K562 (cell line): Measurements from ENCODE around the gene MAD1L1. TPM values are rescaled to one million over a fixed set of nuclear protein-coding genes. Genes with fewer than 3 reads are reported as not detected.
A peak's percentile ranks its signal among the peaks of the same experiment; 100 is the strongest.

Experiments
- ATAC-seq: fragments of 200-7000 bp; cut with Tn5 transposase; 3 replicates; pipeline ENCODE4 v1.9.1; 2020; ENCODE audit warnings: moderate library complexity
- BruUV-seq: library from RNA; stranded (reverse); fragments of 400-500 nt; replicated peaks from 2 replicates; lab custom pipeline; 2021; lab: Mats Ljungman, UMichigan
- CTCF ChIA-PET: fragments of 300-600 bp; formaldehyde crosslinking; extraction: SDS; loops from one replicate; lab custom pipeline; 2021; ENCODE audit warnings: low intra/inter-chr PET ratio; lab: Yijun Ruan, JAX
- POLR2A ChIA-PET: fragments of 300-600, 350-650 bp; sonication (Branson Sonifier 250); formaldehyde crosslinking; extraction: SDS; loops from one replicate; lab custom pipeline; 2021; ENCODE audit warnings: antibody characterized with exemption, inconsistent platforms; lab: Yijun Ruan, JAX
- DNase-seq, 4 experiments: peaks; one replicate each; pipeline versions ENCODE4 v3.0.0 to v3.0.0-alpha.2; 2011 to 2018; ENCODE audit warnings: low spot score in 3 of 4, mixed read lengths in 3 of 4; ENCODE audit errors: extremely low read depth in 1 of 4
- FAIRE-seq: peaks from 2 replicates; lab custom pipeline; 2011; peaks lifted over from hg19 to GRCh38; lab: Jason Lieb, UNC
- H2AFZ ChIP-seq: 2 replicates; pipeline ENCODE4 v1.6.0; 2011; ENCODE audit warnings: low read depth, low read length, control low read depth, inconsistent platforms
- H3K27ac ChIP-seq: fragments of 200-600 bp; 3 replicates; pipeline ENCODE4 v1.8.0; 2011; ENCODE audit warnings: low read depth, mild to moderate bottlenecking, control low read depth, inconsistent platforms, low read length, moderate library complexity, mixed read lengths; ENCODE audit errors: extremely low read depth
- H3K27me3 ChIP-seq, 2 experiments: fragments of 300-600 bp in 1 of 2; 2 replicates in 1 of 2; 3 replicates in 1 of 2; pipeline versions ENCODE4 v1.6.0 to v1.8.0; 2011; ENCODE audit warnings: inconsistent platforms in 2 of 2, low read length in 2 of 2, mild to moderate bottlenecking in 1 of 2, mixed read lengths in 1 of 2, moderate library complexity in 1 of 2; ENCODE audit not compliant: control insufficient read depth in 2 of 2, insufficient read depth in 2 of 2
- H3K36me3 ChIP-seq: fragments of 300-600 bp; 3 replicates; pipeline ENCODE4 v1.8.0; 2011; ENCODE audit warnings: mild to moderate bottlenecking, low read length, inconsistent platforms; ENCODE audit not compliant: control insufficient read depth, insufficient read depth
- H3K4me1 ChIP-seq, 2 experiments: fragments of 200-600 bp in 1 of 2; replicated peaks in 1 of 2; 2 replicates in 1 of 2; 3 replicates in 1 of 2; pipeline versions ENCODE4 v1.5.1 to v1.8.0; 2011; ENCODE audit warnings: inconsistent platforms in 2 of 2, low read length in 2 of 2, mild to moderate bottlenecking in 1 of 2, mixed read lengths in 1 of 2, moderate library complexity in 1 of 2; ENCODE audit not compliant: control insufficient read depth in 2 of 2, insufficient read depth in 2 of 2
- H3K4me2 ChIP-seq: 2 replicates; pipeline ENCODE4 v1.6.1; 2011; ENCODE audit warnings: low read length, control low read depth, inconsistent platforms, mixed read lengths; ENCODE audit not compliant: insufficient read depth
- H3K4me3 ChIP-seq: fragments of 200-600 bp; sonication (generic), shearing (Covaris generic); 2 replicates; pipeline ENCODE4 v1.5.1; 2016; ENCODE audit warnings: control low read depth, inconsistent platforms
- H3K79me2 ChIP-seq: fragments of 200-600 bp; 3 replicates; pipeline ENCODE4 v1.8.0; 2011; ENCODE audit warnings: low read length, inconsistent platforms; ENCODE audit not compliant: control insufficient read depth, insufficient read depth
- H3K9ac ChIP-seq, 2 experiments: 2 replicates each; pipeline versions ENCODE4 v1.6.0 to v1.6.1; 2011; ENCODE audit warnings: low read depth in 2 of 2, low read length in 2 of 2, control low read depth in 1 of 2, inconsistent platforms in 1 of 2, mild to moderate bottlenecking in 1 of 2, mixed read lengths in 1 of 2; ENCODE audit not compliant: insufficient read depth in 1 of 2
- H3K9me1 ChIP-seq: one replicate; pipeline ENCODE4 v1.6.0; 2011; ENCODE audit warnings: inconsistent platforms, mild to moderate bottlenecking, low read length, moderate library complexity; ENCODE audit not compliant: control insufficient read depth, insufficient read depth
- H3K9me3 ChIP-seq: replicated peaks from 2 replicates; pipeline ENCODE4 v1.5.1; 2011; ENCODE audit warnings: low read depth, low read length, inconsistent platforms; ENCODE audit not compliant: control insufficient read depth, insufficient read depth
- H4K20me1 ChIP-seq: replicated peaks from 2 replicates; pipeline ENCODE4 v1.6.1; 2011; ENCODE audit warnings: low read length, inconsistent platforms, mixed read lengths; ENCODE audit not compliant: control insufficient read depth, insufficient read depth
- ARNT ChIP-seq, 2 experiments: fragments of 450-650 bp; IDR thresholded peaks; 2 replicates each; pipeline ENCODE4 v1.6.1; 2016; ENCODE audit warnings: mild to moderate bottlenecking in 1 of 2
- BRF1 ChIP-seq: IDR thresholded peaks from 3 replicates; pipeline ENCODE4 v1.6.1; 2011; ENCODE audit warnings: borderline replicate concordance, mild to moderate bottlenecking; ENCODE audit not compliant: insufficient read length; ENCODE audit errors: extremely low read depth
- RHOXF2B ChIP-seq: fragments of 250-450 bp; sonication (Bioruptor Pico); conservative IDR thresholded peaks from 2 replicates; pipeline ENCODE4 v1.5.1; 2021
- ZNF197 ChIP-seq: fragments of 200-800 bp; sonication (Bioruptor generic); IDR thresholded peaks from 2 replicates; pipeline ENCODE4 v1.6.1; 2016; ENCODE audit warnings: low read depth, missing genetic modification characterization, missing compliant biosample characterization
- ZNF584 ChIP-seq: fragments of 200-800 bp; sonication (Bioruptor generic); IDR thresholded peaks from 2 replicates; pipeline ENCODE4 v1.6.1; 2016; ENCODE audit warnings: low read depth, mild to moderate bottlenecking, missing genetic modification characterization, missing compliant biosample characterization
- whole genome bisulfite sequencing: fragments of 100-300 bp; shearing (Covaris generic); methylation state at CpG from one replicate; pipeline ENCODE4 v1.1.6; 2016; ENCODE audit warnings: low coverage, mixed read lengths; ENCODE audit not compliant: insufficient coverage; ENCODE audit errors: missing lambda C conversion rate; 5-methylcytosine and 5-hydroxymethylcytosine counted together
- in situ Hi-C: fragments of 300-500 bp; cut with MboI; formaldehyde crosslinking; loops from 4 replicates; pipeline ENCODE4 v1.15.0; 2018; ENCODE audit warnings: inconsistent platforms, mixed read lengths
- intact Hi-C: fragments of 100-400 bp; cut with micrococcal nuclease; formaldehyde crosslinking; loops from 2 replicates; pipeline ENCODE4 v1.14.2; 2022
- polyA plus RNA-seq, 8 experiments: library from polyadenylated mRNA; depleted of rRNA in 4 of 8; stranded (reverse) in 5 of 8; unstranded in 3 of 8; fragments of >200 nt; fragmentation: Nextera tagmentation in 2 of 8; fragmentation: Illumina TruSeq in 1 of 8; extraction: Ambion mirVana in 2 of 8; extraction: Trizol in 1 of 8; gene quantifications; 2 replicates each; pipeline versions ENCODE4 v1.2.1 to v1.2.3, GENCODE V29; 2011 to 2014; ENCODE audit warnings: inconsistent platforms in 1 of 8, missing spikeins in 1 of 8
- total RNA-seq, 7 experiments: library from RNA; depleted of rRNA in 6 of 7; stranded (reverse); fragments of >200 nt in 6 of 7; fragmentation: Illumina TruSeq in 2 of 7; extraction: Trizol in 2 of 7; gene quantifications; 2 replicates each; pipeline versions ENCODE4 v1.2.1 to v1.2.3, GENCODE V29; 2011 to 2021; ENCODE audit warnings: low replicate concordance in 1 of 7
- TF ChIP-seq, protein P1 (sequence below): fragments of 450-650 bp; formaldehyde crosslinking; IDR thresholded peaks from 2 replicates; pipeline ENCODE4 v1.4.0; 2022; ENCODE audit warnings: missing genetic modification characterization
- TF ChIP-seq, protein P2 (sequence below): fragments of 450-650 bp; IDR thresholded peaks from 2 replicates; pipeline ENCODE4 v1.6.1; 2016; ENCODE audit warnings: missing biosample characterization, missing genetic modification characterization
- TF ChIP-seq, protein P3 (sequence below): sonication (generic); formaldehyde crosslinking; IDR thresholded peaks from 2 replicates; pipeline ENCODE4 v1.8.1; 2023; ENCODE audit warnings: mild to moderate bottlenecking, missing genetic modification reagents

Gene MAD1L1
- total and polyA plus RNA-seq, 9 of the 15 experiments (the other 6 are each of a cell fraction or from before 2014, with no cell fraction given) = 1.7 to 89.7 (median 18.0) TPM

DNA sequence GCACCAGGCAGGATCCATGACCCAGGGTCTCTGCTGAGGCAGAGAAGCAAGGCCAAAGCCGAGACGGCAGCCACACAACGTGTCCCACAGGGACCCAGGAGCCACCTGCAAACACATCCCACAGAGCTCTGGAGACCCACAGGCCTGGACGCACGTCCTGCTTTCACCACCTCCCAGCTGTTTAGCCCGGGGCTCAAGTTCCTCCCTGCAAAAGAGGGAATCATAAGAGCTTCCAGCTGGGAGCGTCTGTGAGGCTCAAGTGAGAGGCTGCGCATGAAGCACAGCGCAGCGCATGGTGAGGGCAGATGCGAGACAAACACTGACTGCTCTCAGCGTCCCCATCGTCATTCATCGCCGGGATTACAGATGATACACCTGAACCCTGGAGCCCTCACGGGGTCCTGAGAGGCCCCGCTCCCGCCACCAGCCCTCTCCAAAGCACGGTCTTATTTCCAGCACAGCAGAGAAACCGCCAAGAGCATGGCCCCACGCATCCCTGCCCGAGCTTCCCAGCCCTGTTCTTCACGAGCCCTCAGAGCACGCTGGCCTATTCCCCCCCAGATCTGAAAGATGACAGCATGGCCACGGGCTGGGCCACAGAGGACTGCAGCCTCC, 88.7 kb downstream of the MAD1L1 start:
- no peak overlapping the region for H3K4me3 ChIP-seq
- no peaks in the 10 kb centered on the region for H3K9me3 ChIP-seq
- no TSS peak for BruUV-seq
- H3K36me3 ChIP-seq = peaks cover 43% of the 10 kb centered on the region; the same call in 2 of the 3 replicates
- no peak for DNase-seq
- whole genome bisulfite sequencing = 92% methylated on average over 24 of the region's 25 CpGs
- H3K9me1 ChIP-seq = no peaks in the 10 kb centered on the region
- H3K4me1 ChIP-seq = peaks cover 0 to 22% of the 10 kb centered on the region in 2 experiments; a peak in 2 of 5 replicates
- ATAC-seq = no peak
- H3K79me2 ChIP-seq = no peaks in the 10 kb centered on the region
- intact Hi-C loops (no loop called here), in situ Hi-C loops (no loop called here)
- FAIRE-seq = no peak
- POLR2A ChIA-PET = no interaction called here
- peak overlapping the region in 1 of 2 experiments; percentile 36; a peak in 1 of 4 replicates for H3K9ac ChIP-seq
- H3K27me3 ChIP-seq = no peaks in the 10 kb centered on the region
- TF ChIP-seq ZNF584 = no peak
- TF ChIP-seq, protein P1, sequence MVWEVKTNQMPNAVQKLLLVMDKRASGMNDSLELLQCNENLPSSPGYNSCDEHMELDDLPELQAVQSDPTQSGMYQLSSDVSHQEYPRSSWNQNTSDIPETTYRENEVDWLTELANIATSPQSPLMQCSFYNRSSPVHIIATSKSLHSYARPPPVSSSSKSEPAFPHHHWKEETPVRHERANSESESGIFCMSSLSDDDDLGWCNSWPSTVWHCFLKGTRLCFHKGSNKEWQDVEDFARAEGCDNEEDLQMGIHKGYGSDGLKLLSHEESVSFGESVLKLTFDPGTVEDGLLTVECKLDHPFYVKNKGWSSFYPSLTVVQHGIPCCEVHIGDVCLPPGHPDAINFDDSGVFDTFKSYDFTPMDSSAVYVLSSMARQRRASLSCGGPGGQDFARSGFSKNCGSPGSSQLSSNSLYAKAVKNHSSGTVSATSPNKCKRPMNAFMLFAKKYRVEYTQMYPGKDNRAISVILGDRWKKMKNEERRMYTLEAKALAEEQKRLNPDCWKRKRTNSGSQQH (CRISPR knock-in tag) = no peak
- H3K27ac ChIP-seq = no peak overlapping the region
- CTCF ChIA-PET = no interaction called here
- no peak overlapping the region for H2AFZ ChIP-seq
- H4K20me1 ChIP-seq = no peaks in the 10 kb centered on the region
- H3K4me2 ChIP-seq = no peak overlapping the region

DNA sequence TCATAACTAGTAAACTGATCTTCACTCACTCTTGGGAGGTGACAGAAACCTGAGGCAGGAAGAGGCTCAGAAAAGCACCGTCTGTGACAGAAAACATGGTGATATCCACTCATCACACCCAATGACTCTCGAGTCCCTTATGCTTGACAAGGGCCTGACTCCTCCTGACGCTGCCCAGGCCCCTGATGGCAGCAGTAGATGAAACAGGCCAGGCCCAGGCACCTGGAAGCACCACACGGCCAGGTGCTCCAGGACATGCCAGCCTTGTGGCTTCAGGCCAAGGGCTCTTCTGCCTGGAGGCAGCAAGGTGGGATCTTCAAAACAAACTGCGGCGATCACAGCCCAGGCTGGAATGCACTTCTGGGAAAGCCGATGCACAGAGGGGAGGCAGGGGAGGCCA, 89.3 kb downstream of the MAD1L1 start:
- H3K36me3 ChIP-seq = peaks cover 40% of the 10 kb centered on the region; the same call in 2 of the 3 replicates
- TF ChIP-seq ARNT (IDR thresholded peaks at IDR 0.05) (no peak), BRF1 (no peak), RHOXF2B (CRISPR knock-in tag) (no peak), ZNF197 (no peak)
- TF ChIP-seq, protein P2, sequence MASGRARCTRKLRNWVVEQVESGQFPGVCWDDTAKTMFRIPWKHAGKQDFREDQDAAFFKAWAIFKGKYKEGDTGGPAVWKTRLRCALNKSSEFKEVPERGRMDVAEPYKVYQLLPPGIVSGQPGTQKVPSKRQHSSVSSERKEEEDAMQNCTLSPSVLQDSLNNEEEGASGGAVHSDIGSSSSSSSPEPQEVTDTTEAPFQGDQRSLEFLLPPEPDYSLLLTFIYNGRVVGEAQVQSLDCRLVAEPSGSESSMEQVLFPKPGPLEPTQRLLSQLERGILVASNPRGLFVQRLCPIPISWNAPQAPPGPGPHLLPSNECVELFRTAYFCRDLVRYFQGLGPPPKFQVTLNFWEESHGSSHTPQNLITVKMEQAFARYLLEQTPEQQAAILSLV = no peak
- TF ChIP-seq, protein P3, sequence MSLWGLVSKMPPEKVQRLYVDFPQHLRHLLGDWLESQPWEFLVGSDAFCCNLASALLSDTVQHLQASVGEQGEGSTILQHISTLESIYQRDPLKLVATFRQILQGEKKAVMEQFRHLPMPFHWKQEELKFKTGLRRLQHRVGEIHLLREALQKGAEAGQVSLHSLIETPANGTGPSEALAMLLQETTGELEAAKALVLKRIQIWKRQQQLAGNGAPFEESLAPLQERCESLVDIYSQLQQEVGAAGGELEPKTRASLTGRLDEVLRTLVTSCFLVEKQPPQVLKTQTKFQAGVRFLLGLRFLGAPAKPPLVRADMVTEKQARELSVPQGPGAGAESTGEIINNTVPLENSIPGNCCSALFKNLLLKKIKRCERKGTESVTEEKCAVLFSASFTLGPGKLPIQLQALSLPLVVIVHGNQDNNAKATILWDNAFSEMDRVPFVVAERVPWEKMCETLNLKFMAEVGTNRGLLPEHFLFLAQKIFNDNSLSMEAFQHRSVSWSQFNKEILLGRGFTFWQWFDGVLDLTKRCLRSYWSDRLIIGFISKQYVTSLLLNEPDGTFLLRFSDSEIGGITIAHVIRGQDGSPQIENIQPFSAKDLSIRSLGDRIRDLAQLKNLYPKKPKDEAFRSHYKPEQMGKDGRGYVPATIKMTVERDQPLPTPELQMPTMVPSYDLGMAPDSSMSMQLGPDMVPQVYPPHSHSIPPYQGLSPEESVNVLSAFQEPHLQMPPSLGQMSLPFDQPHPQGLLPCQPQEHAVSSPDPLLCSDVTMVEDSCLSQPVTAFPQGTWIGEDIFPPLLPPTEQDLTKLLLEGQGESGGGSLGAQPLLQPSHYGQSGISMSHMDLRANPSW (CRISPR knock-in tag) = no peak
- no peak overlapping the region for H3K4me3 ChIP-seq
- H3K27me3 ChIP-seq = no peaks in the 10 kb centered on the region
- no peaks in the 10 kb centered on the region for H3K79me2 ChIP-seq
- intact Hi-C loops (no loop called here), in situ Hi-C loops (no loop called here)
- ChIA-PET CTCF (no interaction called here), POLR2A (no interaction called here)
- H3K9me3 ChIP-seq = no peaks in the 10 kb centered on the region
- H3K4me1 ChIP-seq = peaks cover 0 to 22% of the 10 kb centered on the region in 2 experiments; a peak in 2 of 5 replicates
- no peaks in the 10 kb centered on the region for H3K9me1 ChIP-seq
- ATAC-seq = no peak
- no peak overlapping the region for H3K4me2 ChIP-seq
- no peak overlapping the region for H3K27ac ChIP-seq
- WGBS = 85% methylated on average over 7 of the region's 7 CpGs
- H4K20me1 ChIP-seq = no peaks in the 10 kb centered on the region
- BruUV-seq = no TSS peak
- FAIRE-seq = no peak
- no peak overlapping the region for H3K9ac ChIP-seq
- DNase-seq = no peak
- no peak overlapping the region for H2AFZ ChIP-seq
